Measurements from ENCODE around the gene DMD.

DNA sequence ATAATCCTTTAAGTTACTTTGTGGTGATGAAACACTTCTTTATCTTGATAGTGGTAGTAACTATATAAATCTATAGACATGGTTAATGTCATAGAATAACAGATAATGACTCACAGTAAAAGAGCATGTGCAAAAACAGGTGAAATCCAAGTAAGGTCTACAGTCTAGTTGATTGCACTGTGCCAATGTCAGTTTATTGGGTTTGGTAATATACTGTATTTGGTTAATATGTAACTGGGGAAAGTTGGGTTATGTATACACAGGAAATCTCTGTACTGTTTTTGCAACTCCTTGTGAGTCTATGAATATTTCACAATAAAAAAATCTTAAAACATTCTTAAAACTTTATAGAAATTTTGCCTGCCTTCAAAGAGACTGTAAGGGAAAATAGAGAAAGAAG lies 1071.9 kb downstream of the DMD start:
- TF ChIP-seq, protein P1, sequence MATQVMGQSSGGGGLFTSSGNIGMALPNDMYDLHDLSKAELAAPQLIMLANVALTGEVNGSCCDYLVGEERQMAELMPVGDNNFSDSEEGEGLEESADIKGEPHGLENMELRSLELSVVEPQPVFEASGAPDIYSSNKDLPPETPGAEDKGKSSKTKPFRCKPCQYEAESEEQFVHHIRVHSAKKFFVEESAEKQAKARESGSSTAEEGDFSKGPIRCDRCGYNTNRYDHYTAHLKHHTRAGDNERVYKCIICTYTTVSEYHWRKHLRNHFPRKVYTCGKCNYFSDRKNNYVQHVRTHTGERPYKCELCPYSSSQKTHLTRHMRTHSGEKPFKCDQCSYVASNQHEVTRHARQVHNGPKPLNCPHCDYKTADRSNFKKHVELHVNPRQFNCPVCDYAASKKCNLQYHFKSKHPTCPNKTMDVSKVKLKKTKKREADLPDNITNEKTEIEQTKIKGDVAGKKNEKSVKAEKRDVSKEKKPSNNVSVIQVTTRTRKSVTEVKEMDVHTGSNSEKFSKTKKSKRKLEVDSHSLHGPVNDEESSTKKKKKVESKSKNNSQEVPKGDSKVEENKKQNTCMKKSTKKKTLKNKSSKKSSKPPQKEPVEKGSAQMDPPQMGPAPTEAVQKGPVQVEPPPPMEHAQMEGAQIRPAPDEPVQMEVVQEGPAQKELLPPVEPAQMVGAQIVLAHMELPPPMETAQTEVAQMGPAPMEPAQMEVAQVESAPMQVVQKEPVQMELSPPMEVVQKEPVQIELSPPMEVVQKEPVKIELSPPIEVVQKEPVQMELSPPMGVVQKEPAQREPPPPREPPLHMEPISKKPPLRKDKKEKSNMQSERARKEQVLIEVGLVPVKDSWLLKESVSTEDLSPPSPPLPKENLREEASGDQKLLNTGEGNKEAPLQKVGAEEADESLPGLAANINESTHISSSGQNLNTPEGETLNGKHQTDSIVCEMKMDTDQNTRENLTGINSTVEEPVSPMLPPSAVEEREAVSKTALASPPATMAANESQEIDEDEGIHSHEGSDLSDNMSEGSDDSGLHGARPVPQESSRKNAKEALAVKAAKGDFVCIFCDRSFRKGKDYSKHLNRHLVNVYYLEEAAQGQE (IDR thresholded peaks at IDR 0.05; ENCODE audit: insufficient read depth in 1 of 2, low read depth in 2 of 2, low read length in 2 of 2), result no peak
- no peak for TF ChIP-seq POLR2AphosphoS5 (IDR thresholded peaks at IDR 0.05; ENCODE audit: low read depth, low read length)
- no peak for TF ChIP-seq SIN3A (IDR thresholded peaks at IDR 0.05; ENCODE audit: borderline replicate concordance, insufficient read depth, low read length)
